ENCODE measurements around the gene PPP1CB.

PPP1CB gene

GRCh38 chr2:28751956-28752630 is 463 bp downstream of the PPP1CB start:
- H3K27ac ChIP-seq, result peak overlapping the region; percentile 99
- TF ChIP-seq CTCF (conservative IDR thresholded peaks at IDR 0.05), result peak; percentile 4; the same call in 1 of the 2 replicates

- H3K27ac ChIP-seq, result peak overlapping the region; percentile 99
- TF ChIP-seq CTCF (conservative IDR thresholded peaks at IDR 0.05), result no peak
Measured at GRCh38 chr2:28752631-28753376, 1.2 kb downstream of the PPP1CB start.

- H3K27ac ChIP-seq, result peak overlapping the region; percentile 99
- TF ChIP-seq CTCF (conservative IDR thresholded peaks at IDR 0.05), result no peak
Measured at GRCh38 chr2:28754321-28754720, 2.7 kb downstream of the PPP1CB start.

- no peak for TF ChIP-seq CTCF (conservative IDR thresholded peaks at IDR 0.05)
- H3K27ac ChIP-seq, result no peak overlapping the region
Measured at GRCh38 chr2:28755421-28755820, 3.8 kb downstream of the PPP1CB start.

- no peak for TF ChIP-seq CTCF (conservative IDR thresholded peaks at IDR 0.05)
- H3K27ac ChIP-seq, result no peak overlapping the region
Measured at GRCh38 chr2:28758459-28758858, 6.8 kb downstream of the PPP1CB start.

GRCh38 chr2:28761420-28761819 is 9.8 kb downstream of the PPP1CB start:
- no peak overlapping the region for H3K27ac ChIP-seq
- no peak for TF ChIP-seq CTCF (conservative IDR thresholded peaks at IDR 0.05)

GRCh38 chr2:28764909-28765711 is 13.5 kb downstream of the PPP1CB start:
- TF ChIP-seq CTCF (conservative IDR thresholded peaks at IDR 0.05), result no peak
- no peak overlapping the region for H3K27ac ChIP-seq

Measured in VCaP (cell line).